GM20431 (cell line): Measurements from ENCODE around the gene EPB41L4B.
"Not testable (repeated sequence)": the region's sequence is repeated elsewhere in the genome, so short reads cannot be mapped to it uniquely, and the experiment has no call there.

Source experiments
- in situ Hi-C: fragments of 300-500 bp; cut with MseI, MboI; formaldehyde crosslinking; loops from one replicate; pipeline ENCODE4 v1.15.0; 2020; ENCODE audit warnings: low sequenced_read_pairs; ENCODE audit not compliant: unreplicated experiment

Gene EPB41L4B

GRCh38 chr9:109143881-109144562 is 176.8 kb downstream of the EPB41L4B start:
- in situ Hi-C loops, result no loop called here

GRCh38 chr9:109141375-109141774 is 179.5 kb downstream of the EPB41L4B start:
- in situ Hi-C loops, result no loop called here

- in situ Hi-C loops, result no loop called here
Observed at GRCh38 chr9:109139851-109140250, 181.0 kb downstream of the EPB41L4B start.

GRCh38 chr9:109138421-109138820 is 182.4 kb downstream of the EPB41L4B start:
- in situ Hi-C loops, result no loop called here

GRCh38 chr9:109134167-109134578 is 186.7 kb downstream of the EPB41L4B start:
- in situ Hi-C loops, result no loop called here

GRCh38 chr9:109133533-109133932 is 187.3 kb downstream of the EPB41L4B start:
- in situ Hi-C loops, result no loop called here

GRCh38 chr9:109132567-109133021 is 188.3 kb downstream of the EPB41L4B start:
- in situ Hi-C loops, result no loop called here

- in situ Hi-C loops, result no loop called here
Observed at GRCh38 chr9:109129470-109130197, 191.2 kb downstream of the EPB41L4B start.

GRCh38 chr9:109126671-109127070 is 194.2 kb downstream of the EPB41L4B start:
- in situ Hi-C loops, result not testable (repeated sequence)

GRCh38 chr9:109124121-109124520 is 196.7 kb downstream of the EPB41L4B start:
- in situ Hi-C loops, result no loop called here

- in situ Hi-C loops, result no loop called here
Observed at GRCh38 chr9:109122726-109123621, 197.9 kb downstream of the EPB41L4B start.
